Endodermal cell (in vitro differentiated cells): ENCODE data around the gene UBTF. TPM values are rescaled to one million over a fixed set of nuclear protein-coding genes. Genes with fewer than 3 reads are reported as not detected.
A peak's percentile ranks its signal among the peaks of the same experiment; 100 is the strongest.

Source experiments
- DNase-seq: peaks from one replicate; pipeline ENCODE4 v3.0.0-alpha.2; 2017
- H3K27ac ChIP-seq: 2 replicates; pipeline ENCODE4 v1.5.1; 2013; ENCODE audit warnings: mild to moderate bottlenecking, low read depth, low read length, moderate library complexity
- H3K27me3 ChIP-seq: 2 replicates; pipeline ENCODE4 v1.6.1; 2013; ENCODE audit warnings: mild to moderate bottlenecking, low read length, moderate library complexity; ENCODE audit not compliant: insufficient read depth, control insufficient read depth, poor library complexity, severe bottlenecking
- H3K36me3 ChIP-seq: 2 replicates; pipeline ENCODE4 v1.7.0; 2013; ENCODE audit warnings: mild to moderate bottlenecking, low read length, moderate library complexity; ENCODE audit not compliant: control insufficient read depth, insufficient read depth
- H3K4me1 ChIP-seq: one replicate; pipeline ENCODE4 v1.7.0; 2013; ENCODE audit warnings: low read length; ENCODE audit not compliant: control insufficient read depth, insufficient read depth
- H3K4me3 ChIP-seq: 2 replicates; pipeline ENCODE4 v1.5.1; 2013; ENCODE audit warnings: mild to moderate bottlenecking, low read length, moderate library complexity
- H3K9ac ChIP-seq: 2 replicates; pipeline ENCODE4 v1.6.1; 2013; ENCODE audit warnings: mild to moderate bottlenecking, low read length, moderate library complexity; ENCODE audit not compliant: poor library complexity, severe bottlenecking; ENCODE audit errors: extremely low read depth
- H3K9me3 ChIP-seq: 2 replicates; pipeline ENCODE4 v1.6.1; 2013; ENCODE audit warnings: mild to moderate bottlenecking, low read length, moderate library complexity; ENCODE audit not compliant: control insufficient read depth
- H3K27ac Mint-ChIP-seq: 2 replicates; pipeline ENCODE4 v1.8.0; 2020; ENCODE audit warnings: mixed read lengths
- H3K27me3 Mint-ChIP-seq: 2 replicates; pipeline ENCODE4 v1.8.0; 2021; ENCODE audit warnings: mild to moderate bottlenecking, mixed read lengths; ENCODE audit not compliant: insufficient read depth
- H3K36me3 Mint-ChIP-seq: 2 replicates; pipeline ENCODE4 v1.8.0; 2020; ENCODE audit warnings: low read depth, mixed read lengths
- H3K4me1 Mint-ChIP-seq: 2 replicates; pipeline ENCODE4 v1.8.0; 2020; ENCODE audit warnings: mixed read lengths
- H3K4me3 Mint-ChIP-seq: 2 replicates; pipeline ENCODE4 v1.8.0; 2020; ENCODE audit warnings: mild to moderate bottlenecking, moderate library complexity, mixed read lengths
- H3K9me3 Mint-ChIP-seq: 2 replicates; pipeline ENCODE4 v1.8.0; 2020; ENCODE audit warnings: mild to moderate bottlenecking, mixed read lengths
- CTCF ChIP-seq: fragments of 200-600 bp; sonication (generic); conservative IDR thresholded peaks from 2 replicates; pipeline ENCODE4 v1.5.0; 2021; ENCODE audit warnings: antibody characterized with exemption, mild to moderate bottlenecking
- WGBS, 2 experiments: methylation state at CpG; one replicate each; pipeline versions ENCODE4 v1.1.5 to v1.1.7; 2013; ENCODE audit warnings: missing lambda C conversion rate in 2 of 2, mixed read lengths in 1 of 2; ENCODE audit not compliant: insufficient coverage in 1 of 2, insufficient read length in 1 of 2; 5-methylcytosine and 5-hydroxymethylcytosine counted together
- total RNA-seq, 2 donors: library from RNA; stranded (reverse); fragmentation: NEBNext Ultra II Directional in 1 of 2; extraction: Animal tissue kit (Norgen Biotek cat#: 25700) in 1 of 2; gene quantifications; 2 replicates in 1 of 2; 3 replicates in 1 of 2; pipeline ENCODE4 v1.2.1, GENCODE V29; 2021

The UBTF gene
- total RNA-seq, 2 donors from 2014 or later, result 62.0 to 89.9 TPM

- no peaks in the 10 kb centered on the region for H3K9me3 ChIP-seq
- H3K27me3 Mint-ChIP-seq, result peaks cover 6% of the 10 kb centered on the region
- peak within 1 kb of the TSS; percentile 44 for H3K27ac ChIP-seq
- H3K9ac ChIP-seq, result no peak within 1 kb of the TSS
- H3K4me1 Mint-ChIP-seq, result peaks cover 12% of the 10 kb centered on the region
- H3K4me1 ChIP-seq, result peaks cover 3% of the 10 kb centered on the region
- no peaks in the 10 kb centered on the region for H3K9me3 Mint-ChIP-seq
- WGBS, 2 experiments, result 86 to 90% methylated on average over 7 to 13 of the region's 14 CpGs
- no peaks in the 10 kb centered on the region for H3K27me3 ChIP-seq
- no peaks in the 10 kb centered on the region for H3K36me3 Mint-ChIP-seq
- H3K27ac Mint-ChIP-seq, result no peak within 1 kb of the TSS
- H3K4me3 Mint-ChIP-seq, result no peak within 1 kb of the TSS
- no peaks in the 10 kb centered on the region for H3K36me3 ChIP-seq
- no peak for TF ChIP-seq CTCF
- no peak for DNase-seq
- no peak within 1 kb of the TSS for H3K4me3 ChIP-seq
Observed at GRCh38 chr17:44267818-44268490, 48.5 kb upstream of the UBTF start, which contains the start of gene SLC4A1. Gene SLC4A1, minus strand, starts transcription at chr17:44268135. Its CDS starts 5,269 bp downstream, at chr17:44262866.

- Histone ChIP-seq H3K4me1 (peaks cover under 1% of the 10 kb centered on the region), H3K27me3 (no peaks in the 10 kb centered on the region), H3K36me3 (no peaks in the 10 kb centered on the region), H3K4me3 (no peak overlapping the region), H3K27ac (no peak overlapping the region), H3K9me3 (no peaks in the 10 kb centered on the region), H3K9ac (no peak overlapping the region)
- Mint-ChIP-seq H3K4me3 (no peak overlapping the region), H3K4me1 (peaks cover 3% of the 10 kb centered on the region), H3K36me3 (no peaks in the 10 kb centered on the region), H3K9me3 (no peaks in the 10 kb centered on the region), H3K27ac (no peak overlapping the region), H3K27me3 (peaks cover 8% of the 10 kb centered on the region)
- DNase-seq, result no peak
- WGBS, 2 experiments, result 95 to 98% methylated on average over 5 of the region's 5 CpGs
- TF ChIP-seq CTCF, result no peak
Observed at GRCh38 chr17:44267165-44267455, 47.6 kb upstream of the UBTF start.

GRCh38 chr17:44266402-44267164, 47.1 kb upstream of the UBTF start:
- Mint-ChIP-seq H3K27me3 (peaks cover 8% of the 10 kb centered on the region), H3K4me1 (no peaks in the 10 kb centered on the region), H3K36me3 (no peaks in the 10 kb centered on the region), H3K4me3 (no peak overlapping the region), H3K9me3 (no peaks in the 10 kb centered on the region), H3K27ac (no peak overlapping the region)
- 91 to 93% methylated on average over 5 to 9 of the region's 9 CpGs for WGBS, 2 experiments
- Histone ChIP-seq H3K9me3 (no peaks in the 10 kb centered on the region), H3K4me1 (no peaks in the 10 kb centered on the region), H3K27me3 (no peaks in the 10 kb centered on the region), H3K36me3 (no peaks in the 10 kb centered on the region), H3K27ac (no peak overlapping the region), H3K9ac (no peak overlapping the region), H3K4me3 (no peak overlapping the region)
- no peak for TF ChIP-seq CTCF
- no peak for DNase-seq
